SH-SY5Y (cell line): ENCODE data around the gene CDH4.

Experiments used
- GATA2 ChIP-seq: IDR thresholded peaks from 2 replicates; pipeline ENCODE4 v1.6.1; 2011; ENCODE audit warnings: mild to moderate bottlenecking, low read depth, low read length
- GATA3 ChIP-seq: IDR thresholded peaks from 2 replicates; pipeline ENCODE4 v1.6.1; 2011; ENCODE audit warnings: low read depth, mild to moderate bottlenecking, low read length, moderate library complexity

DNA sequence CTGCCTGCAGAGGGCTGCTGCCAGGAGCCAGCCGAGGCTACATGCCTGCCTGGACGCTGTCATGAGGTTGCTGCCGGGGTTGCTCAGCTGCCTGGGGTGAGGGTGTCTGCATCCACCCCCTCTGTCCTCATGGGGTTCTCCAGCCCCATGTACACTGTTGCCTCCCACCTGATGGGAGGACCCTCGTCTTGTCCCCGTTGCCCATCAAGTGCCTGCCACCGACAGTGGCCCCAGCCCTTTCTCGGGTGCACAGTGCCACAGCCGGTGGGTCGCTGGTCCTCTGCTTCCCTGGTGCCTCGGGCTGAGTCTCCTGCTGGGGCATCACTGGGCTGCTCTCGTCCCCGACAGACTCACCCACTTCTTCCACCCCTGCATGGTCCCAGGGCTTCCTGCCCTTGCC is 313.7 kb downstream of the CDH4 start:
- TF ChIP-seq GATA3: no peak
- no peak for TF ChIP-seq GATA2
